ENCODE measurements around the gene RNF10. TPM values are rescaled to one million over a fixed set of nuclear protein-coding genes. Genes with fewer than 3 reads are reported as not detected.

The RNF10 gene
- total RNA-seq, 3 donors from 2014 or later (not counting 1 experiment from before 2014, with no cell fraction given) = 371 to 488 (median 389) TPM

DNA sequence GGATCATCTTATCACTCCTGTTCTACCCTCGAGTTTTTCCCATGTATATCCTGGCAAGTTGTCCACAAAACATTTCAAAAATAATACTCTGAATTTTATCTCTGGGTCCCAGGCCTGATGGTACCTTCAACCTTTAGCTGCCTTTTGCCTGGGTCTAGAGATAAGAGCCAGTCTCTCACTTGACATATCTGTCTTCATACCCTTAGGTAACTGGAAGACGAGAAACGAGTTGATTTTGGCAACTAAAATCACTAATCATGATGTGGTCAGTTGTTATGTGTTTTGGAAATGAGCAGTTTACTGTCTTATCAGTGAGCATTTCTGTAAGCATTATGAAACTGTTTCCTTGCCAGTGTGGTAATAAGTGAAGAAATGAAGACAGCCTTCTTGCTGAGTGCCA lies 6.3 kb downstream of the RNF10 start:
- intact Hi-C loops (cut with micrococcal nuclease) = no loop called here
- H3K27me3 ChIP-seq (ENCODE audit: control insufficient read depth, insufficient read depth, low read length) = no peaks in the 10 kb centered on the region
- 19% methylated on average over 3 of the region's 3 CpGs for whole genome bisulfite sequencing (ENCODE audit: insufficient coverage)
- Mint-ChIP-seq H3K36me3 (no peaks in the 10 kb centered on the region), H3K27ac (peak overlapping the region; percentile 54 to 76), H3K4me1 (peaks cover 67 to 68% of the 10 kb centered on the region in 2 donors), H3K27me3 (ENCODE audit: low read depth in 2 of 2) (no peaks in the 10 kb centered on the region), H3K9me3 (no peaks in the 10 kb centered on the region), H3K4me3 (peak overlapping the region; percentile 17)
- peaks cover 19% of the 10 kb centered on the region for H3K36me3 ChIP-seq (ENCODE audit: control insufficient read depth, insufficient read depth, low read length)
- no peaks in the 10 kb centered on the region for H3K9me3 ChIP-seq (ENCODE audit: control insufficient read depth, insufficient read depth, low read length)
- DNase-seq (no peak), ATAC-seq (peak in 1 of 3 donors; percentile 69)
- TF ChIP-seq CTCF (IDR thresholded peaks at IDR 0.05) = no peak
- H3K27ac ChIP-seq (ENCODE audit: low read length) = no peak overlapping the region
- peaks cover 30% of the 10 kb centered on the region for H3K4me1 ChIP-seq (ENCODE audit: control insufficient read depth, insufficient read depth, low read length)
- no peak overlapping the region for H3K4me3 ChIP-seq (ENCODE audit: low read length)

DNA sequence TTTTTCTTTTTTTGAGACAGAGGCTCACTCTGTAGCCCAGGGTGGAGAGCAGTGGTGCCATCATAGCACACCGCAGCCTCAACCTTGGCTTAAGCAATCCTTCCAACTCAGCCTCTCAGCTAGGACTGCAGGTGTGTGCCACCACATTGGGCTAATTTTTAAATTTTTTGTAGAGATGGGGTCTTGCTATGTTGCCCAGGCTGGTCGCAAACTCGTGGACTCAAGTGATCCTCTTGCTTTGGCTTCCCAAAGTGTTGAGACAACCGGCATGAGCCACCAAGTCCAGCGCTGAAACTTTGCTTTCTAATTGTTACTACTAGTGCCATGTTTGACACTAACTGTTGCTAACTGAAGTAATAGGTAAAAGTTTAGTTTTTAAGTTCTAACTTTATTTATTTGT lies 8.0 kb downstream of the RNF10 start:
- no peaks in the 10 kb centered on the region for H3K27me3 Mint-ChIP-seq (ENCODE audit: low read depth in 2 of 2)
- peaks cover 52 to 62% of the 10 kb centered on the region in 2 donors for H3K4me1 Mint-ChIP-seq
- ATAC-seq = no peak

DNA sequence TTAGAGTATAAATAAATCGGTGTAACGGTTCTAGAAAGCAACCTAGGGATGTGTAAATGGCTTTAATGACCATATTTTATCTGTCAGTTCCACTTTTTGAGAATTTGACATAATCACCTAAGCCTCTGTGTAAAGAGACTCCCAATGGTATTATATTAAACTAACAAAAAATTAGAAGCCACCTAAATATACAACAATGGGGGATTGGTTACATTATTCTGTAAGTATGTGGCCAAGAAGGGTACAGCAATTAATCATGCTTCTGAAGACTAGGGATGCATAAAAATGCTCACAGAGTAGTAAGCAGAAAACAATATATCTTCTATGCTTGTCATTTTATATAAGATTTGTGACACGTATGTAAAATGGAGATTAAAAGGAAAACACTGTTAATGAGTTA lies 10.5 kb downstream of the RNF10 start:
- TF ChIP-seq CTCF (IDR thresholded peaks at IDR 0.05) = no peak
- Histone ChIP-seq H3K27ac (ENCODE audit: low read length) (no peak overlapping the region), H3K4me1 (ENCODE audit: control insufficient read depth, insufficient read depth, low read length) (no peaks in the 10 kb centered on the region), H3K27me3 (ENCODE audit: control insufficient read depth, insufficient read depth, low read length) (no peaks in the 10 kb centered on the region), H3K9me3 (ENCODE audit: control insufficient read depth, insufficient read depth, low read length) (no peaks in the 10 kb centered on the region), H3K36me3 (ENCODE audit: control insufficient read depth, insufficient read depth, low read length) (peaks cover 46% of the 10 kb centered on the region), H3K4me3 (ENCODE audit: low read length) (no peak overlapping the region)
- Mint-ChIP-seq H3K4me1 (peaks cover 29 to 41% of the 10 kb centered on the region in 2 donors), H3K27me3 (ENCODE audit: low read depth in 2 of 2) (no peaks in the 10 kb centered on the region), H3K9me3 (no peaks in the 10 kb centered on the region), H3K36me3 (no peaks in the 10 kb centered on the region), H3K27ac (peak overlapping the region in 1 of 2 donors; percentile 38), H3K4me3 (no peak overlapping the region)
- intact Hi-C loops (cut with micrococcal nuclease) = no loop called here
- ATAC-seq (no peak), DNase-seq (no peak)
- no CpG with 5 or more reads among the region's 3 CpGs for WGBS (ENCODE audit: insufficient coverage)

More for the DNA sequence above, 8.0 kb downstream of the RNF10 start:
- Mint-ChIP-seq H3K4me3 (no peak overlapping the region), H3K27ac (no peak overlapping the region), H3K36me3 (no peaks in the 10 kb centered on the region), H3K9me3 (no peaks in the 10 kb centered on the region)
- TF ChIP-seq CTCF (IDR thresholded peaks at IDR 0.05) = no peak
- intact Hi-C loops (cut with micrococcal nuclease) = no loop called here
- DNase-seq = no peak
- 98% methylated on average over 4 of the region's 5 CpGs for WGBS (ENCODE audit: insufficient coverage)
- Histone ChIP-seq H3K27me3 (ENCODE audit: control insufficient read depth, insufficient read depth, low read length) (no peaks in the 10 kb centered on the region), H3K9me3 (ENCODE audit: control insufficient read depth, insufficient read depth, low read length) (no peaks in the 10 kb centered on the region), H3K27ac (ENCODE audit: low read length) (no peak overlapping the region), H3K4me3 (ENCODE audit: low read length) (no peak overlapping the region), H3K4me1 (ENCODE audit: control insufficient read depth, insufficient read depth, low read length) (peaks cover 14% of the 10 kb centered on the region), H3K36me3 (ENCODE audit: control insufficient read depth, insufficient read depth, low read length) (peaks cover 28% of the 10 kb centered on the region)

GRCh38 chr12:120546050-120546386 lies 11.9 kb downstream of the RNF10 start:
- no peak for TF ChIP-seq CTCF (IDR thresholded peaks at IDR 0.05)
- ATAC-seq (no peak), DNase-seq (no peak)
- Histone ChIP-seq H3K4me3 (ENCODE audit: low read length) (no peak overlapping the region), H3K27me3 (ENCODE audit: control insufficient read depth, insufficient read depth, low read length) (no peaks in the 10 kb centered on the region), H3K4me1 (ENCODE audit: control insufficient read depth, insufficient read depth, low read length) (no peaks in the 10 kb centered on the region), H3K9me3 (ENCODE audit: control insufficient read depth, insufficient read depth, low read length) (no peaks in the 10 kb centered on the region), H3K36me3 (ENCODE audit: control insufficient read depth, insufficient read depth, low read length) (peaks cover 52% of the 10 kb centered on the region), H3K27ac (ENCODE audit: low read length) (no peak overlapping the region)
- Mint-ChIP-seq H3K4me1 (peaks cover 23 to 31% of the 10 kb centered on the region in 2 donors), H3K9me3 (no peaks in the 10 kb centered on the region), H3K4me3 (no peak overlapping the region), H3K27me3 (ENCODE audit: low read depth in 2 of 2) (no peaks in the 10 kb centered on the region), H3K36me3 (no peaks in the 10 kb centered on the region), H3K27ac (no peak overlapping the region)
- intact Hi-C loops (cut with micrococcal nuclease) = no loop called here
- 92% methylated on average over 1 of the region's 3 CpGs for WGBS (ENCODE audit: insufficient coverage)

All from natural killer cell (primary cell).